GM08714 (cell line): ENCODE data around the gene BAK1.

Experiments used
- H3K4me3 ChIP-seq: fragments of 200-500 bp; sonication (Bioruptor generic); 2 replicates; pipeline ENCODE4 v1.5.1; 2014; ENCODE audit warnings: mild to moderate bottlenecking, low read length, inconsistent platforms
- ZNF274 ChIP-seq: IDR thresholded peaks from 2 replicates; pipeline ENCODE4 v1.6.1; 2012; ENCODE audit warnings: mild to moderate bottlenecking, low read depth, low read length

Gene BAK1

GRCh38 chr6:33579828-33580714 lies at the start of gene BAK1:
Gene BAK1, minus strand, starts transcription at chr6:33580276. Its CDS starts 2,672 bp downstream, at chr6:33577604.
- no peak for TF ChIP-seq ZNF274
- H3K4me3 ChIP-seq: peak within 1 kb of the TSS; percentile 82

GRCh38 chr6:33628401-33628964 lies 48.4 kb upstream of the BAK1 start:
- H3K4me3 ChIP-seq: no peak overlapping the region
- TF ChIP-seq ZNF274: no peak

GRCh38 chr6:33627876-33628275 lies 47.8 kb upstream of the BAK1 start:
- TF ChIP-seq ZNF274: no peak
- H3K4me3 ChIP-seq: no peak overlapping the region

- no peak for TF ChIP-seq ZNF274
- H3K4me3 ChIP-seq: no peak overlapping the region
Measured at GRCh38 chr6:33624856-33625255, 44.8 kb upstream of the BAK1 start.

GRCh38 chr6:33623895-33624381 lies 43.9 kb upstream of the BAK1 start:
- no peak overlapping the region for H3K4me3 ChIP-seq

GRCh38 chr6:33622456-33623431 lies 42.7 kb upstream of the BAK1 start:
- no peak for TF ChIP-seq ZNF274
- peak overlapping the region; percentile 93; the same call in 1 of the 2 replicates for H3K4me3 ChIP-seq

More at GRCh38 chr6:33623895-33624381, 43.9 kb upstream of the BAK1 start:
- TF ChIP-seq ZNF274: no peak

- no peak for TF ChIP-seq ZNF274
- H3K4me3 ChIP-seq: peak overlapping the region; percentile 93
Measured at GRCh38 chr6:33621711-33622388, 41.8 kb upstream of the BAK1 start.

GRCh38 chr6:33620856-33621710 lies 41.0 kb upstream of the BAK1 start, which contains the start of gene ITPR3:
Gene ITPR3, plus strand, starts transcription at chr6:33621322. Its CDS starts 281 bp downstream, at chr6:33621603.
- TF ChIP-seq ZNF274: no peak
- peak within 1 kb of the TSS; percentile 93 for H3K4me3 ChIP-seq

GRCh38 chr6:33620158-33620855 lies 40.2 kb upstream of the BAK1 start:
- H3K4me3 ChIP-seq: peak overlapping the region; percentile 78
- no peak for TF ChIP-seq ZNF274

GRCh38 chr6:33619166-33619840 lies 39.2 kb upstream of the BAK1 start:
- no peak overlapping the region for H3K4me3 ChIP-seq
- TF ChIP-seq ZNF274: no peak

- no peak overlapping the region for H3K4me3 ChIP-seq
- no peak for TF ChIP-seq ZNF274
Measured at GRCh38 chr6:33616913-33617312, 36.8 kb upstream of the BAK1 start.

GRCh38 chr6:33616113-33616512 lies 36.0 kb upstream of the BAK1 start:
- no peak overlapping the region for H3K4me3 ChIP-seq
- TF ChIP-seq ZNF274: no peak
